Panc1 (cell line): ENCODE results near the gene SLC46A3.

Source experiments
- CTCF ChIP-seq: fragments of 450-650 bp; IDR thresholded peaks from 2 replicates; pipeline ENCODE4 v1.5.1; 2017; ENCODE audit warnings: mild to moderate bottlenecking
- POLR2AphosphoS5 ChIP-seq: IDR thresholded peaks from 2 replicates; pipeline ENCODE4 v1.6.1; 2012; ENCODE audit warnings: mild to moderate bottlenecking, low read depth, low read length, moderate library complexity
- SIN3A ChIP-seq: IDR thresholded peaks from 2 replicates; pipeline ENCODE4 v1.6.1; 2012; ENCODE audit warnings: low read depth, mild to moderate bottlenecking, low read length, moderate library complexity, borderline replicate concordance; ENCODE audit not compliant: insufficient read depth
- TCF7L2 ChIP-seq: IDR thresholded peaks from 2 replicates; pipeline ENCODE4 v1.6.1; 2011; ENCODE audit warnings: mild to moderate bottlenecking, low read depth, low read length, inconsistent platforms

DNA sequence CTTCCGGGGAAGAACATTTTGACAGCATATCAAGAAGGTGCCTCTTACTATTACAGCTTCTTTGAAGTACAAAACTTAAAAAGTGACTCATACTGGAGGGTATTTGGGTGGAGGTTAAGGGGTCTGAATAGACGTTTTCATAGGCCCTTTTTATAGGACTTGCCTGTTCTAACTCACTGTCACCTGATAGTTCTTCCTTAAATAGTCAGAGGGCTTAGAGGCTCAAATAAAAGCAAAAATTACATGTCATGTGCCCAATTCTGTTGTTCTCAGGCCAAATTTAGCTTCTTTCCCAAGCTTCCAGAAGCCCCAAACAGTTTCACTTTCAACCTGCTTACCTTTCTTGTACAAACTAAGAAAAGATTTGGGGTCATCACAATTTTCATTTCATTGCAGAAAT, 16.1 kb upstream of the SLC46A3 start:
- TF ChIP-seq SIN3A (no peak), CTCF (no peak), TCF7L2 (no peak), POLR2AphosphoS5 (no peak)
